SHP77 (cell line): Measurements from ENCODE around the gene ABAT.

Experiments
- DNase-seq, 2 experiments: peaks; one replicate each; lab custom pipeline; 2025; lab: John Stamatoyannopoulos, UW

The ABAT gene

DNA sequence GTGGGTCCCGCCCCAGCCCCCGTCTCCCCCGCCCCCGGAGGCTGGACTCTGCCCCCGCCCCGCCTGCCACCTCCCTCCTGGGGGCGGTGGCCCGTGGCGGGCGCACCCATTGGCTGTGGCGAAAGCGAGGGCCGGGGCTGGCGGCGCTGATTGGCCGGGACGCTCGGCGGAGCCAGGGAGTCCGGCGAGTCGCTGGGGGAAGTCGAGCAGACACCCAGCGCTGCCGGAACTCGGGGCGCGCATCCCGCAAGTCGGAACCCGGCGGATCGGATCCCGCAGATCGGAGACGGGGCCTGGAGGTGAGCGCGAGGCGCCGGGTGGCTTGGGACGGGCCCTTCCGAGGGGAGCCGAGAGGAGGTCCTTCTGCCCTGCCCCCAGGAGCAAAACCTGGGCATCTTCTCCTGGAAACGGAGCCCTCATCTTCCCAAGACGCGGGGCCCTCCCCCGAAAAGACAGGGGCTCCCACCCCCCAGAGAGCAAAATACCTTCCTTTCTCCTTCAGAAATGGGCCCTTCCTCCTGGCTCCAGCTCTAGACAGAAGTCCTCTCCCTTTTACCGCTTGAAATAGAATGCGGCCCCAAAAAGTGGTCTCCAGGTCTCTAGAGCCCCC lies at the start of gene ABAT:
Gene ABAT (plus strand): TSS at position 205 of the 610 bp plus-strand sequence. CDS start 61,123 bp downstream, outside the sequence.
- DNase-seq, result peak; percentile 72 to 86

DNA sequence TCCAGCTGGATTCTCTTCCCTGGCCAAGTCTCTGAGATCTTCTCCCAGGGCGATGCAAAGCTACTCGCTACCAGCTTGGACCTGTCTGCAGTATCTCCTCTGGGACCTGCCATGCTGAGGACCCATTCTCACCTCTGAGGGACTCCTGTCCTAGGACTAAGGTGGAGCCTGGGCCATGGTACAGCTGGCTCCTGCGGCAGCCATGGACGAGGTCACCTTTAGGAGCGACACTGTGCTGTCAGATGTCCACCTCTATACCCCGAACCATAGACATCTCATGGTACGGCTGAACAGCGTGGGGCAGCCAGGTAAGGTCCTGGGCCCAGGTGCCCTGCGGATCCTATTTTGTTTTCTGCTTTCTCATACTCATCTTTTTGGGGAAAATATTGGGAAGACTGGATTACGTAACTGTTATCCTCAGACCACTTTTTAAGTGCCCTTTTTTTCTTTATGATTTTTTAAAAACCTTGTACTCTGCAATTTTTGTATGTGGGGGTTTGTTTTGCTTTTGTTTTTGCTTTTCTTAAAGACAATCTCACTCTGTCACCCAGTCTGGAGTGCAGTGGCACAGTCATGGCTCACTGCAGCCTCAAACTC lies 48.8 kb upstream of the ABAT start:
- DNase-seq, result no peak

DNA sequence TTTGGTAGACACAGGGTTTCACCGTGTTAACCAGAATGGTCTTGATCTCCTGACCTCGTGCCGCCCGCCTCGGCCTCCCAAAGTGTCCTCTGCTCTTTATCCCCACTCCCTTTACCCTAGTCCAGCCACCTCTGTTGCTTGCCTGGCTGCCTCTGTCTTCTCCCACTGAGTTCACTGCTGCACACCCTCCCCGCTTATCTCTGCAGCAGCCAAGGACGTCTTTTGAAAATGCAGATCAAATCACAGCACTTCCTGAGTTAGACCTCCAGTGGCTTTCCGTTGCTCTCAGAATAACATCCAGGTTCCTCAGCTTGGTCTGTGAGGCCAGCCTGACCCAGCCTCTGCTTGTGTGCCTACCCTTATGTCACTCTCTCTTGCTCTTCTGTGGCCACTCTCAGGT lies 47.5 kb upstream of the ABAT start:
- no peak for DNase-seq

DNA sequence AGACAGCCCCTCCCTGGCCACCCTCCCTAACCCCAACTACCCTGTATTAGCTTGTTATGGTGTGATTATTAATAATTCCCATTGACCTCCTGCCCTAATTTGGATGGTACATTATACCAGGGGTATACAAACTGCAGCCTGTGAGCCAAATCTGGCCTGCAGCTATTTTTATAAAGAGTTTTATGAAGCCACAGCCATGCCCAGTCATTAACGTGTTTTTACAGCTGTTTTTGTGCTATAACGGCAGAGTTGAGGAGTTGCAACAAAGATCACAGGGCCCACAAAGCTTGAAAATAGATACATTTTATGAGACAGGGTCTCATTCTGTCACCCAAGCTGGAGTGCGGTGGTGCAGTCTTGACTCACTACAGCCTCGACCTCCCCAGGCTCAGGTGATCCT lies 47.0 kb upstream of the ABAT start:
- DNase-seq, result no peak

DNA sequence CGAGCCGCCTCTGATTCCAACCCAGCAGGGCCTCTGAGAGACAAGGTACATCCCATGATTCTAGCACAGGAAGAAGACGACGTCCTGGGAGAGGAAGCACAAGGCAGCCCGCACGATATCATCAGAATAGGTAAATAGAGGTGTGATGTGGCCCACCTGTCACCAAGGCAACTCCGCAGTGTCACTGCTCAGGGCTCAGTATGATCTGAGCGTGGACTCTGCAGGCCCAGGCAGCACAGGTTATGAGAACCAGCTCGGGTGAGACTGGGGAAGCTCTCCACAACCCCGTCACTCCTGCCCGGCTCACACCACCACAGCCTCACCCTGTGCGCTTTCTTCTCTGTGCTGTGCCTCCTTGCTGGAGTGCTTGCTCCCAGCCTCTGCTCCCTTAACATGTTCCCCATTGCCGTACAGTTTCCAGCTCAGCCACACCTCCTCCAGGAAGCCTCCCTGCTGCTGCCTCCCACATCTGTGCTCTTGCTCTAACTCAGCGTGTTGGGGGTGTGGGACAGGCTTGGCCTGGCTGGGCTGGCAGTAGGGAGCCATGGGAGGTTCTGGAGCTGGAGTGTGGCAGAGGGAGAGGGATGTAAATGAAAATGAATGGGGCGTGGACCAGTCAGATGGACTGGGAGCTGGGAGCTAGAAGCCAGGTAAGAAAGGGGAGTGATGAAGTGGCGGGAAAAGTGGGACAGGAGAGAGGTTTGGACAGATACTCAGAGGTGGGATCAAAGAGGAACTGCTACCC lies 45.3 kb upstream of the ABAT start:
- DNase-seq, result no peak

DNA sequence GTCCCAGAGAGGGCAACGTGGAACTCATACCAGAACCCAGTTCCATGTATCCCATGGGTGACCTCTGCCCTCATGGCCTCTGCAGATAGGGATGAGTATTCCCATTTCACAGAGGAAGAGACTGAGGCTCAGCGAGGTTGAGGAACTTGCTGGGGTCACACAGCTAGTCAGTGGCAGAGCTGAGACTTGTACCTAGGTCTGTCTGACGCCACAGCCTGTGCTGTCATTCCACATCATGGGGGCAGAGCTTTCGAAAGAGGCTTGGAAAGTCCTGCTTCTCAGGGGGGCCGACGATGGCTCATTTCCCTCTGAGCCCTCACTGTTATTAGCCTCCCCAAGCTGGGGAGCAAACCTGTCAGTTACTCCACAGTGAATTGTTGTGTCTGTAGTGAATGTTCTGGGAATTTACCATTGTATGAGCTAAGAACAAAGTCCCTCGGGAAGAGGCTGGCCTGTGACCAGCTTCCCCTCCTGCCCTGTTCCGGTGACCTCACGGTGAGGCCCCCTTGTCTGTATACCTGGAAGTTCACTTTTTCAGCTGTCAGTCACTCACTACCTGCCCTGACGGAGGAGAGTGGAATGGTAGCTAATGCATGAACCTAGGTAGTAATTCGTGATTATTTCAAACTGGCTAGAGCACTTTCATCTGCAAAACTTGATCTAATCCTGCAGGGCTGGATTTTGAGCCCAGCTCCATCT lies 44.0 kb upstream of the ABAT start:
- DNase-seq, result no peak

DNA sequence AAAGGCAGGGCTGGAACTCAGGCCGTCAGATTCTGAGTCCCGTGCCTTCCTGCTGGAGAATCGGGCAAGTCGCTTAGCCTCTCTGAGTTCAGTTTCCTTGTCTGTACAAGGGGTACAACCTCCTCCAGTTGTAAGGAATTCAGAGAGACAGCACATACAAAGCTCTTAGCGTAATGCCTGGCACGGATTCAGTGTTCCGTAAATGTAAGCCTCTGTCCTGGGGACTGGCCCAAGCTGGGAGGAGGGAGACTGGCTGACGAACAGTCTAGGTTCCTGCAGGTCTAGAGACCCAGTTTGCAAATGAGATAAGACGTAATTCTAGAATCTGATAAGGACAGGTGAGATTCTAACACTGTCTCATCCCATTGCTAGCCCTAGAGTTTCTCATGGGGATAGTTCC lies 43.0 kb upstream of the ABAT start:
- DNase-seq, result no peak

DNA sequence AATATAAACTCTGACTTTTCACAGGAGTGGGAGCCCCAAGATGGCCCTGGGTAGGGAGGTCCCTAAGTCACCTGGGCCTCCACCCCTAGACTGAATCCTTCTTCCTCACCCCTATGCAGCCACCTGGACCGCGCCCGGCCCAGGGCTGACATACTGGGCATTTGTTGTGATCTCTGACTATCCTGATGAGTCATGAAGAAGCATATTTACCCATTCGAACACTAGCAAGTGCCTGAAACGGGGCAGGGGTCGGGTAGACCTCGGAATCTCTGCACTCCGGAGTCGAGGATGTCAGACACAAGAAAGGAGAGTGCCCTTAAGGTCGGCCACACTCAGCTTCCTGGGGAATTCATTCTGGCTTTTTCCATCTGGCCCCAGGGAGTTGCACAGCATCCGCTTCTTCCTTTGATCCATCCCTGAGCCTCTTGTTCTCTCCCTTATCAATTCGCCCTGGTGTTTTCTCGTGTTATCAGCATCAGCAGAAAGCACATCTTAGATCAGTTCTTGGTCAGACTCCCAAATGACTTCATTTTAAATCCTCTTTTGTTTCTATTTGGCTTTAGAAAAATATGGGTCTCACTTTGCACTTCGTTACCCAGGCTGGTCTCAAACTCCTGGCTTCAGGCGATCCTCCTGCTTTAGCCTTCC lies 42.5 kb upstream of the ABAT start:
- no peak for DNase-seq

DNA sequence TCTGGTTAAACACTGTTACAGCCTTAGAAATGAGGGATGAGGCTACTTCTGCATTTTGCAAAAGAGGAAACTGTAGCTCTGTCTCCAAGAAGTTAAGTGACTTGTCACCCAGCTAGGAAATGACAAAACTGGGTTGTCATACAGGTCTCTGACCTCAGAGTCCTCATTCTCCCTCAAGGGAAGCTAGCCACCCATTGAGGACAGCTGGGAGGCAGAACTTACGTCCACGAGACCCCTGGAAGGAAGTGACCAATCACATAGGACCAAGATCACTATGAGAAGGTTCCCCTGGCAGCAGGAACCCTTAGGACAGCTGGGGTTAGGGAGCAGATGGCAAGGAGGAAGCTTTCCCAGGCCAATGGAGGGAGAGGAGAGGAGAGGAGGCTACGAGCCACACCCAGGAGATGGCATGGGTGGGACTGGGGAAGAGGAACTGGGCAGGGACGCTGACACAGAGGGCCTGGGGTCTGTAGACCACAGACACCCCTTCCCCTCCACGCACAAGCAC lies 41.7 kb upstream of the ABAT start:
- no peak for DNase-seq

DNA sequence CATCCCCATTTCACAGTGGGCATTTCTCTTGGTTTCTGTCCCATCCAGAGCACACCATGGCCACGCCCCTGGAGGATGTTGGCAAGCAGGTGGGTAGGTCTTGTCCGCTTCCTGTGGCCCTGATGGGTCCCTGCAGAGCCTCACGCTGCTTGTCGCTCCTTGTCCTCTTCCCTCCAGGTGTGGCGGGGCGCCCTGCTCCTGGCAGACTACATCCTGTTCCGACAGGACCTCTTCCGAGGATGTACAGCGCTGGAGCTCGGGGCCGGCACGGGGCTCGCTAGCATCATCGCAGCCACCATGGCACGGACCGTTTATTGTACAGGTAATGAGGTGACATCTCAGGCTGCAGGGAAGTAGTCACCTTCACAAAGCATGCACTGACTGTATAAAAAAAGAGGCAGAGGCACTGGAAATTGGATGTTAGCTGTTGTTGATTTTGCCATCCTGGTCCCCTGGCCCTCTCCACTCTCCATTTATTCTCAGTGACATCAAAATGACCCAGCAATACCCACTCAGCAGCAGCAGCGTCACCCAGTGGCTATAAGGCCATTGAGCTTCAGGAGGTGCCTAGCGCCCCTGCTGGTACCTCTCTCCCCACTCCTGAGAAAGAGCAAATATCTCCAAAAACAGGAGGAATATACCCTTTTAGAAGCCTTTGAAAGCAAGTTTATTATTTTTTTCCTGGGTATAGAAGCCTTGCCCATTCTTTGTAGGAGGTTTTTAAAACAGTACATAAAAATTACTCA lies 39.3 kb upstream of the ABAT start:
- DNase-seq, result peak; percentile 35 to 41

DNA sequence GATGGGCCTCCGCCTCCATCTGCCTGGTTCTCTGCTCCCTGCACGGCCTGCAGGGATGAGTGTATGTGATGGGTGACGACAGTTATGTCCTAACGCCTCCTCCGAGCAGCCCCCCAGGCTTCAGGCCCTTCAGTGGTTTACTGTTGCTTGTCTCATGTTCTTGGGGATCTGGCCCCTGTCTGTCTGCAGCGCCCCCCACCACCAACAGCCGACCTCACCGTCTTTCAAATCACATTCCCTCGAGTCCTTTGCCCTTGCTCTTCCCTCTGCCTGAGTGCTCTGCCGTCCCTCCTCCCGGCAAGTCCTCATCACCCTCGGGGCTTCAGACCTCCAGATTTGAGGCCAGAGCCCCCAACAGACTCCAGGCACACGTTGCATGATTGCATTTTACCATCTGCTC lies 34.7 kb upstream of the ABAT start:
- DNase-seq, result no peak

DNA sequence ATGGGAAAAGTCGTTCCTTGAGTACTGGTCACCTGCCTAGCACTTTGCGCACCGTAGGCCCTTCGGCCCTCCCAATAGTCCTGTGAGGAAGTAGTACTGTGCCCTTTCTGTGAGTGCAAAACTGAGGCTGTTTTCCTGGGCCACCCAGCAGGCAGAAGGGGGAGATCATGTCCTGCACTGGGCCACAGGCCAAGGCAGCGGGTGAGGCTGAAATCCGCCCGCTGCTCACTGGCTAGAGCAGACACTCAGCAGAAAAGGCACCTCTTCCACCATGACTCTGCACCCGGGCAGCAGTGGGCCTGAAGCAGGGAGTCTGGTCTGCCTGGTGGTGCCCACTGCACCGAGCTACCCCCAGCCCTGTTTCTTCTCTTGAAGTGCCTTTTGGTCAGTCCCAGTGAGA lies 32.7 kb upstream of the ABAT start:
- no peak for DNase-seq

DNA sequence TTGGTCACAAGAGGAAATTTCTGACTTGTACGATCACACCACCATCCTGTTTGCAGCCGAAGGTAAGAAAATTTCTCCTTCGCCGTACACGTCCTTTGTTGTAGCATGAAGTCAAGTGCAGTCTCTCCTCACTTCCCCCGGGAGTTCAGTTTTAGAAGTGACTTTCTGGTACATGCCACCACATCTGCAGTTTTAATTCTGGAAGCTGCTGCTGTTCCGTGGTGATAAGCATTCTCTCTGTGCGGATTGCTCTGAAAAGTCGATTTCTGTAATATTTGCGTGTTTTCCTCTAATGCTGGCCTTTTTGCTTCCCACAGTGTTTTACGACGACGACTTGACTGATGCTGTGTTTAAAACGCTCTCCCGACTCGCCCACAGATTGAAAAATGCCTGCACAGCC lies 32.3 kb upstream of the ABAT start:
- no peak for DNase-seq

DNA sequence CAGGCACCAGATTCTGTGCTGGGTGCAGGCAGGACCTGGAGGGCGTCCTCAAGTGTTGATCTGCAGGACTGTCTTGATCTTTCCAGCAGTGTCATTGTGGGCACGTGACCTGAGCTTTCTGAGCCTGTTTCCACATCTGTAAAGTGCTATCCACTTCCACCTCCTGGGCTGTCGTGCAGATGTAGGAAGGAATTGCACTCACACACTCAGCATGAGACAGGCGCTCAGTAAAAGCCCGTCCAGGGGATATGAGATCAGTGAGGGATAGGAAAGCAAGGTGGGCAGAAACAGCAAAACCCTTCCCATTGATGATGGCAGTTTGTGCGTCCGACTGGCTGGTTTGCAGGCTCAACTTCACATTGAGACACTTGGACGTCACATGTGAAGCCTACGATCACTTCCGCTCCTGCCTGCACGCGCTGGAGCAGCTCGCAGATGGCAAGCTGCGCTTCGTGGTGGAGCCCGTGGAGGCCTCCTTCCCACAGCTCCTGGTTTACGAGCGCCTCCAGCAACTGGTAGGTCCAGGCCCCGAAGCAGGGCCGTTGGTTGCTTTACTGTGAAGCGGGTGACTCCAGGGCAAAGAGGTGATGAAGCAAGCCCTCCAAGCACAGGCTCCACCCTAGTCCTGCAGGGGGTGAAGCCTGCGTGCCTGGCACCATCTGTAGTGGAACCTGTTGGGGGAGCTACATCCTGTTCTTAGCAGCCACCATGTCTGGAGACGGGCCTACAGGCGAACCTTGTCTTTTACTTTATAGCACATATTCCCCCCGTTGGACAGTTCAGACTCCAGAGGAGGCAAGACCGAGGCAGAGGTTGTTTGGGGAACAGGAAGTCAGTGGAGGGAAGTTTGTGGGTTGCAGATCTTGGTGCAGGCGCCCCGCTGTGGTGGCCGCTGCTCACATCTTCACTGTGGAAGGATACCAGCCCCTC lies 29.9 kb upstream of the ABAT start:
- DNase-seq, result no peak

DNA sequence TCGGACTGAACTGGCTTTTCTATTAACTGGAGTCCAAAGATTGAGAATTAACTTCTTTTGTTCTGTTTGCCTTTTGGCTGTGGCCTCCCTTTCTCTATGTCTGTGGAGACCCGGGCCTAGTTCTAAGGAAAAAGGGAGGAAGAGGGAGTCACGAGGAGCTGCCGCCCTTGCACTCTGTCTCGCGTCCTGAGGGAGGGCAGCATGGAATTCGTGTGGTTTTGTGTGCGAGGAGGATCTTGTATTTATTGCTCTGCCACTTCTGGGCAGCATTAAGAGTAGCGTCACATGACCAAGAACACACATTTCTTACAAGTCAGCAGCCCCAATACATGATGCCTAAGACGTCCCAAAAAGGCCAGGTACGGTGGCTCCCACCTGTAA lies 29.3 kb upstream of the ABAT start:
- no peak for DNase-seq

DNA sequence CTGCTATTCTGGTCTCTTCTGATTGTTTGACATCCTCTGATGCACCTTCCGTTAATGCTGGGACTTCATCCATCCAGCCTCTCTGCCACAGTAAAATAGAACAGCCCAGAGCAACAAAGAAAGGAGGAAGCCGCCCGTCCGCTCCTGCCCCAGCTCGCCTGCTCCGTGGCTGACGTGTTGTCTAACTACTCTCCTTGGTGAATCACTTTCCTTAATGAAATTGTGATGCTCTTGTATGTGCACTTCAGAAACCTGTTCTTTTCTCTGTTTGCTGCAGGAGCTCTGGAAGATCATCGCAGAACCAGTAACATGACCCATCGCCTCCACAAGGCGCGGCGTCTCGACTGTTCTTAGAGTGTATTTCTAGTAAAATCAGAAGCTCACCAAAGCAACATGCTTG lies 28.6 kb upstream of the ABAT start:
- DNase-seq, result no peak

DNA sequence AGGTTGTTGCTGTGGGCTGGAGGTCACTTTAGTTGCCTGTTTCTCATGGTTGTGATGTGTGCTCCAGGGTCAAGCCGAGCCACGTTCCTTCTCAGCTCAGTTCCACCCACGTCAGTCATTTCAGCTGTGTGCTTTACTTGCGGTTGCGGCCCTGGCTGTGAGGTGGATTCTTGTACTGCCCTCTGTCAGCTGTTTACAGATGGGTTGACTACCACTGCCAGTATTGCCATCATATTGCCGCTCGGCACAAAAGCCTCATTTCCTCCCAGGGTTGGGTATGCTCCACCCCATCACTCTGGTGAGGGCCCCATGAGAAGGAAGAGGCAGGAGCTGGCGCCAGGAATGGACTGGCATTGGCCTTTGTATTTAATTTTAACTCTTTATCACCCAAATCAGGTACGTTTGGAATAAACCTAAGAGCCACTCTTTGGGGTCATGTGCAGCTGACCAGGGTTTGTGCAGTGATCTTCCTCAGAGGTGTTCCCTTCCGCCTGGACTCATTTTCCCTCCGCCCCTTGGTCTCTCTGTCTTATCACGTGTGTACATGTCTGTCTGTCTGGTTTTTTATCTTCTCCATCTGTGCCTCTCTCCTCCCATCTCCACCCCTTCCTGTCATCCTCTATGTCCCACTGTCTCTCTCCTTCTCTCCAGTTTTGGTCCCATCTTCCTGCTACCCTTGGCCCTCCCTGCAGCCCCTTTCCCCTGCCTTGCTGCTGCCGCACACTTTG lies 27.9 kb upstream of the ABAT start:
- no peak for DNase-seq

DNA sequence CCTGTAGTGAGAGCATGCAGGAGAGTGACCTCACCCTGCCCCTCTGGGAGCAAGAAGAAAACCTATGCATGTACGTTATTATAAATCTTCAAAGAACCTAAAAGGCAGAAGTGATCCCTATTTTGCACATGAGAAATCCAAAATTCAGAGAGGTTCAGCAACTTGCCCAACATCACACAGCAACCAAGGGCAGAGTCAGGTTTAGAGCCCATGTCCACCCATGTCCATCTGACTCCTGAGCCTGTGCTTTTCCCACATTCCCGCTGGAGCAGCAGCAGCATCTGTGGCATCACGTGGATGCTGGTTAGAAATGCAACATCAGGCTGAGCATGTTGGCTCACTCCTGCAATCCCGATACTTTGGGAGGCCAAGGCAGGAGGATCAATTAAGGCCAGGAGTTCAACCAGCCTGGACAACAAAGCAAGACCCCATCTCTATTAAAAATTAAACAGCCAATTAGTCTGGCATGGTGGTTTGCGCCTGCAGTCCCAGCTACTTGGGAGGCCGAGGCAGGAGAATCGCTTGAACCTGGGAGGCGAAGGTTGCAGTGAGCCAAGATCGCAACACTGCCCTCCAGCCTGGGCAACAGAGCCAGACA lies 26.6 kb upstream of the ABAT start:
- no peak for DNase-seq

DNA sequence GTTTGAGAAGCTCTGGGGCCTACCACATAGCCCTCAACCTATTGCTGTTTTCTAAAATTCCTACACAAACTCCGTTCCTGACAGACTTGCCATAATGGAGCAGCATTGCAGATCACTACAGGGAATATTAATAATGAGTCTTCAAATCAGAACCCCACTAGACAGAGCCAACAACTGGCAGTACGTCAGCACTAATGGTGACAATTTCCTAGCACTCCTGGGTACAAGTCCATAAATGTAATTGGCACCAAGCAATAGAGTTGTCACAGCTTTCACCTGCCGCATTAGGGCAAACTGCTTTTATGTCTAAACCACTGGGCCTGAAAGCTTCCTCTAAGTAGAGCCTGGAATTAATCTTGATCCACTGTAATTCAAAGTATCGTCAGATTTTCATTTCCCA lies 25.5 kb upstream of the ABAT start:
- no peak for DNase-seq
